Chondrocyte (in vitro differentiated cells): ENCODE data around the gene SMPDL3B. TPM values are rescaled to one million over a fixed set of nuclear protein-coding genes. Genes with fewer than 3 reads are reported as not detected.

Source experiments
- DNase-seq: peaks from one replicate; pipeline ENCODE4 v3.0.0; 2021; ENCODE audit warnings: mixed read lengths, low spot score
- H3K27ac Mint-ChIP-seq: one replicate; pipeline ENCODE4 v1.8.0; 2021; ENCODE audit warnings: mild to moderate bottlenecking, moderate library complexity, mixed read lengths; ENCODE audit not compliant: unreplicated experiment
- H3K27me3 Mint-ChIP-seq: 2 replicates; pipeline ENCODE4 v1.8.0; 2021; ENCODE audit warnings: low read depth, mixed read lengths
- H3K36me3 Mint-ChIP-seq: 2 replicates; pipeline ENCODE4 v1.8.0; 2021; ENCODE audit warnings: low read depth, mixed read lengths
- H3K4me1 Mint-ChIP-seq: 2 replicates; pipeline ENCODE4 v1.8.0; 2021; ENCODE audit warnings: low read depth, mild to moderate bottlenecking, mixed read lengths
- H3K4me3 Mint-ChIP-seq: one replicate; pipeline ENCODE4 v1.8.0; 2021; ENCODE audit warnings: mild to moderate bottlenecking, moderate library complexity, mixed read lengths; ENCODE audit not compliant: unreplicated experiment
- H3K9me3 Mint-ChIP-seq: 2 replicates; pipeline ENCODE4 v1.8.0; 2021; ENCODE audit warnings: low read depth, mixed read lengths
- total RNA-seq: library from RNA; stranded (reverse); gene quantifications from 3 replicates; pipeline ENCODE4 v1.2.1, GENCODE V29; 2021
- TF ChIP-seq, protein P1 (sequence below): fragments of 200-600 bp; sonication (generic); IDR thresholded peaks from 2 replicates; pipeline ENCODE4 v1.5.0; 2021; ENCODE audit warnings: antibody characterized with exemption, mild to moderate bottlenecking, moderate library complexity

SMPDL3B gene
- total RNA-seq, 1 donor from 2014 or later = 0.15 TPM

DNA sequence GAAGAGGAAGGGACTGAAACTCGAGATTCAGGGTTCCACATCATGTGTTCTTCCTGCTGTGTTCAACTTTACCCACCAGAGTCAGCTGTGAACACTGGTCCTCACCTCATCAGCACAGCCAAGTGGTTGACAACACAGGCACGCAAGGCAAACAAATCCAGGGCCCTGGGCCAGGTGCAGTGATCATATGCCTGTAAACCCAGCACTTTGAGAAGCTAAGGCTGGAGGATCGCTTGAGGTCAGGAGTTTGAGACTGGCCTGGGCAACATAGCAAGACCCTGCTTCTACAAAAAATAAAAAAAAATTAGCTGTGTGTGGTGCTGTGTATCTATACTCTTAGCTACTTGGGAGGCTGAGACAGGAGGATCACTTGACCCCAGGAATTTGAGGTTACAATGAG is 16.6 kb downstream of the SMPDL3B start:
- no peak for DNase-seq
- H3K36me3 Mint-ChIP-seq = no peaks in the 10 kb centered on the region
- H3K9me3 Mint-ChIP-seq = no peaks in the 10 kb centered on the region
- no peaks in the 10 kb centered on the region for H3K4me1 Mint-ChIP-seq
- peaks cover 17% of the 10 kb centered on the region for H3K27me3 Mint-ChIP-seq
- H3K4me3 Mint-ChIP-seq = no peak overlapping the region
- H3K27ac Mint-ChIP-seq = no peak overlapping the region
- TF ChIP-seq, protein P1, sequence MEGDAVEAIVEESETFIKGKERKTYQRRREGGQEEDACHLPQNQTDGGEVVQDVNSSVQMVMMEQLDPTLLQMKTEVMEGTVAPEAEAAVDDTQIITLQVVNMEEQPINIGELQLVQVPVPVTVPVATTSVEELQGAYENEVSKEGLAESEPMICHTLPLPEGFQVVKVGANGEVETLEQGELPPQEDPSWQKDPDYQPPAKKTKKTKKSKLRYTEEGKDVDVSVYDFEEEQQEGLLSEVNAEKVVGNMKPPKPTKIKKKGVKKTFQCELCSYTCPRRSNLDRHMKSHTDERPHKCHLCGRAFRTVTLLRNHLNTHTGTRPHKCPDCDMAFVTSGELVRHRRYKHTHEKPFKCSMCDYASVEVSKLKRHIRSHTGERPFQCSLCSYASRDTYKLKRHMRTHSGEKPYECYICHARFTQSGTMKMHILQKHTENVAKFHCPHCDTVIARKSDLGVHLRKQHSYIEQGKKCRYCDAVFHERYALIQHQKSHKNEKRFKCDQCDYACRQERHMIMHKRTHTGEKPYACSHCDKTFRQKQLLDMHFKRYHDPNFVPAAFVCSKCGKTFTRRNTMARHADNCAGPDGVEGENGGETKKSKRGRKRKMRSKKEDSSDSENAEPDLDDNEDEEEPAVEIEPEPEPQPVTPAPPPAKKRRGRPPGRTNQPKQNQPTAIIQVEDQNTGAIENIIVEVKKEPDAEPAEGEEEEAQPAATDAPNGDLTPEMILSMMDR = no peak

DNA sequence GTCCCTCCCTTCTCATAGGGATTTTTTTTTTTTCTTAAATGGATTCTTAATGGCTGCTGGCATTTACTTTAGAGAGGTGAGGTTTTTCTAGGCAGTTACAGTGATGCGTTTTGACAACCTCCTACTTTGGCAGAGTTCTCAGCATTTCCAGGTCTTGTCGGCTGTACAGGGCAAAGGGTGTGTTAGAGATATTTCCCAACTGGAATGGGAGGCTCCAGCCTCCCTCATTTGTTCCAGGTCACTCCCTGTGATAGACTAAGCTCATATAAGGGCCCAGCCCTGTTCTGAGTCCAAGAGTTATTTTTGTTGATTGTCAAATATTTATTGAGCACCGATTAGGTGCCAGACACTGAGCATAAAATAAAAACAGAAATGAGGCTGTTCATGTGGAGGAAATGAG is 17.3 kb downstream of the SMPDL3B start:
- TF ChIP-seq, protein P1 = no peak
- Mint-ChIP-seq H3K27ac (no peak overlapping the region), H3K9me3 (no peaks in the 10 kb centered on the region), H3K36me3 (no peaks in the 10 kb centered on the region), H3K4me1 (no peaks in the 10 kb centered on the region), H3K4me3 (no peak overlapping the region), H3K27me3 (peaks cover 21% of the 10 kb centered on the region)
- no peak for DNase-seq

DNA sequence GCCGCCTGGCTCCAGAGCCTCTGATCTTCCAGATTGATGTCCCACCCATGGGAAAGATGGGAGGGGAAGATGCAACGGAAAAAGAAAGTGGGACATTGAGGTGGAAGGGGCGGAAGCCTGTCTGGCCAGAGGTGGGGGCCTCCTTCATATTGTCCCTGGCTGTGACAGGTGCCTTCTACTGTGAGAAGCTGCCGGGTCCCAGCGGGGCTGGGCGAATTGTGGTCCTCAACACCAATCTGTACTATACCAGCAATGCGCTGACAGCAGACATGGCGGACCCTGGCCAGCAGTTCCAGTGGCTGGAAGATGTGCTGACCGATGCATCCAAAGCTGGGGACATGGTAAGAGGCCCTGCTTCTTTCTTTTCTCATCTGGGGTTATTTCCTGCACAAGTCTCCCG is 19.4 kb downstream of the SMPDL3B start:
- no peaks in the 10 kb centered on the region for H3K36me3 Mint-ChIP-seq
- peaks cover 3% of the 10 kb centered on the region for H3K4me1 Mint-ChIP-seq
- no peaks in the 10 kb centered on the region for H3K9me3 Mint-ChIP-seq
- H3K4me3 Mint-ChIP-seq = no peak overlapping the region
- H3K27me3 Mint-ChIP-seq = peaks cover 21% of the 10 kb centered on the region
- TF ChIP-seq, protein P1 = no peak
- DNase-seq = peak; percentile 85
- no peak overlapping the region for H3K27ac Mint-ChIP-seq

DNA sequence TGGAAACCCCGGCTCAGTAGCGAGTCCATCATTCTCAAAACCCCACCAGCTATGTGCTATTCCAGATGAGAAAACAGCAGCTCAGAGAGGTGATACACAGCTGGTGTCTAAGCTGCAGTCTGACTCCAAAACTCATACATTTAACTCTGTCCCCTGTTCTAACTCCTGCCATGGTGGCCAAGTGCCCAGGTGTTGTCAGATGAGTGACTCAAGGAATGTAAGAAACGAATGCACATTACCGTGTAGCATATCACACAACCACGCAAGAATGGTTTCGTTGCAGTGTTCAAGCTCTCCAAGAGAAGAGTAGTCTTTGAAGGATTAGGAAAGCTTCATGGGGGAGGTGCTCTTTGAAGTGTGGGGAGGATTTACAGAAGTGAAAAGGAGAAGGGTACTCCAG is 20.3 kb downstream of the SMPDL3B start:
- Mint-ChIP-seq H3K27me3 (peaks cover 21% of the 10 kb centered on the region), H3K9me3 (no peaks in the 10 kb centered on the region), H3K4me1 (peaks cover 7% of the 10 kb centered on the region), H3K36me3 (no peaks in the 10 kb centered on the region), H3K4me3 (no peak overlapping the region), H3K27ac (no peak overlapping the region)
- TF ChIP-seq, protein P1 = no peak
- DNase-seq = no peak

DNA sequence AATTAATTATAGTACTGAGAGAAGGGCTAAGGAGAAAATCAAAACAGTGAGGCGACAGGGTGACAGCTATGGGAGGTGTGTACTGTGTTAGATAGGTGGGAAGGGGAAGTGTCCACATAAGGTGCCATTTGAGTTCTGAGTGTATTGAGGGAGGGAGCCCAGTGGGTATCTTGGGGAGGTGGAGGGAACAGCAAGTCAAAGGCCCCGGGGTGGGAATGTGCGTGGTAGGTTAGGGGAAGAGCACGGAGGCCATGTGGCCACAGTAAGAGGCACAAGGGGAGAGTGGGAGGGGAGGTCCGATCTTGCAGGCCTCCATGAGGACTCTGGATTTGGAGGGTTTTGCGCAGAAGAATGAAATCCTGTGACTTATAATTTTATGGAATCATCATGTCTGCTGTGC is 22.0 kb downstream of the SMPDL3B start:
- Mint-ChIP-seq H3K9me3 (no peaks in the 10 kb centered on the region), H3K36me3 (no peaks in the 10 kb centered on the region), H3K27me3 (peaks cover 21% of the 10 kb centered on the region), H3K4me3 (no peak overlapping the region), H3K27ac (no peak overlapping the region), H3K4me1 (peaks cover 20% of the 10 kb centered on the region)
- DNase-seq = no peak
- TF ChIP-seq, protein P1 = no peak
